Body of pancreas (tissue), 4 donors: ENCODE data around the gene AKAP12.

Experiments used
- CTCF ChIP-seq, 7 experiments: fragments of 450-650 bp in 4 of 7; fragments of 200-600 bp in 3 of 7; sonication (generic) in 3 of 7; IDR thresholded peaks; one replicate each; pipeline ENCODE4 v1.5.1; 2016 to 2019; ENCODE audit warnings: antibody characterized with exemption in 7 of 7
- POLR2A ChIP-seq, 3 donors: fragments of 450-650 bp; IDR thresholded peaks; one replicate each; pipeline ENCODE4 v1.6.1; 2016; ENCODE audit warnings: antibody characterized with exemption in 3 of 3, mild to moderate bottlenecking in 2 of 3

- TF ChIP-seq CTCF (IDR thresholded peaks at IDR 0.05) (no peak), POLR2A (IDR thresholded peaks at IDR 0.05) (no peak)
Observed at GRCh38 chr6:151370509-151371078, 130.8 kb downstream of the AKAP12 start.
